Daoy (cell line): ENCODE measurements around the gene NEDD4L. TPM values are rescaled to one million over a fixed set of nuclear protein-coding genes. Genes with fewer than 3 reads are reported as not detected.

Source experiments
- DNase-seq: peaks from one replicate; pipeline ENCODE4 v3.0.0-alpha.2; 2015; ENCODE audit warnings: low read depth
- total RNA-seq: library from RNA; depleted of rRNA; stranded (reverse); fragments of >200 nt; shearing (Covaris generic); gene quantifications from 2 replicates; pipeline ENCODE4 v1.2.3, GENCODE V29; 2014

Gene NEDD4L
- total RNA-seq, 1 experiment from 2014 or later = 31.4 TPM

- DNase-seq = no peak
Measured at GRCh38 chr18:58286632-58287352, 242.8 kb downstream of the NEDD4L start.

GRCh38 chr18:58287353-58288274 lies 243.6 kb downstream of the NEDD4L start:
- DNase-seq = no peak

- peak; percentile 61 for DNase-seq
Measured at GRCh38 chr18:58288921-58289797, 245.1 kb downstream of the NEDD4L start.

- DNase-seq = no peak
Measured at GRCh38 chr18:58290116-58290695, 246.2 kb downstream of the NEDD4L start.

GRCh38 chr18:58291131-58291530 lies 247.1 kb downstream of the NEDD4L start:
- no peak for DNase-seq

- no peak for DNase-seq
Measured at GRCh38 chr18:58292638-58293037, 248.6 kb downstream of the NEDD4L start.

- peak; percentile 42 for DNase-seq
Measured at GRCh38 chr18:58297198-58297597, 253.2 kb downstream of the NEDD4L start.

- DNase-seq = no peak
Measured at GRCh38 chr18:58298251-58299134, 254.5 kb downstream of the NEDD4L start.

GRCh38 chr18:58299135-58299473 lies 255.1 kb downstream of the NEDD4L start:
- DNase-seq = no peak

- no peak for DNase-seq
Measured at GRCh38 chr18:58299936-58300335, 255.9 kb downstream of the NEDD4L start.

GRCh38 chr18:58300867-58301266 lies 256.8 kb downstream of the NEDD4L start:
- DNase-seq = no peak

GRCh38 chr18:58302811-58303210 lies 258.8 kb downstream of the NEDD4L start:
- no peak for DNase-seq

- DNase-seq = no peak
Measured at GRCh38 chr18:58303363-58303762, 259.3 kb downstream of the NEDD4L start.

GRCh38 chr18:58305792-58306191 lies 261.8 kb downstream of the NEDD4L start:
- no peak for DNase-seq

GRCh38 chr18:58307441-58307840 lies 263.4 kb downstream of the NEDD4L start:
- no peak for DNase-seq

- no peak for DNase-seq
Measured at GRCh38 chr18:58308463-58308862, 264.4 kb downstream of the NEDD4L start.

GRCh38 chr18:58309099-58309498 lies 265.1 kb downstream of the NEDD4L start:
- no peak for DNase-seq

GRCh38 chr18:58309610-58310239 lies 265.7 kb downstream of the NEDD4L start:
- DNase-seq = no peak

- peak; percentile 53 for DNase-seq
Measured at GRCh38 chr18:58310517-58310916, 266.5 kb downstream of the NEDD4L start.

- DNase-seq = no peak
Measured at GRCh38 chr18:58311390-58311789, 267.4 kb downstream of the NEDD4L start.
